ENCODE results near the gene CLEC19A. TPM values are rescaled to one million over a fixed set of nuclear protein-coding genes. Genes with fewer than 3 reads are reported as not detected.

The CLEC19A gene
- total and polyA plus RNA-seq, 8 donors, result 0.18 to 0.99 (median 0.49) TPM

DNA sequence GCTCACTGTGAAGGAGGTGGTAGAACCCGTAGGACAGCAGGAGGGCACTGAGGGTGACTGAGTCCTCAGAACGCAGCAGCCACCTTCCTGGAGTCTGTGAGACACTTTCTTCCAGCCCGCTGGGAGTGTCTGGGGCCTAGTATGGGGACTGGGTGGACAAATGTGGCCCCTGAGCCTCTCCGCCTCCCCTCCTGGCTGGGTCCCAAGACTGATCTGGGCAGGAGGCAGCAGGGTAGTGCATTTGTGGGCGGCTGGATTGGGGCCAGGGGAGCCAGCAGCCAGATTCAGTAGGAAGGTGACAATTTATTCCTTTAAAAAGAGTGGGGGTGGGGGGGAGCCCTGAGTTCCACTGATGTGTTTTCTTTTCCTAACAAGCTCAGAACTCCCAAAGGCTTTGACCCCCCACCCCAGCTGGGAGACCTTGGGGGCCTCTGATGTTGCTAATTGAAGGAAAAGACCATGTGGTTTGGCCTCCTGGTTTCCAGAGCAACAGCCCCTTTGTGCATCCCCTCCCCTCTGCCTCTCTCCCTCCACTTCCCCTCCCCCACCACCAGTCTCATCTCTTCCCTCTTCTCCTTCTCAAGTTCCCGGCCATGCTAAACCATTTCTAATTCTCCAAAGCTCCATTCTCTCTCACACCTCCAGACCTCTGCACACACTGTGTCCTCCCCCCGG lies 4.4 kb downstream of the CLEC19A start:
- no peak overlapping the region for H3K4me3 ChIP-seq
- no peak overlapping the region for H3K27ac ChIP-seq
- no peaks in the 10 kb centered on the region for H3K27me3 ChIP-seq
- H3K36me3 ChIP-seq, result no peaks in the 10 kb centered on the region
- H3K9me3 ChIP-seq, result no peaks in the 10 kb centered on the region
- TF ChIP-seq, protein P1, sequence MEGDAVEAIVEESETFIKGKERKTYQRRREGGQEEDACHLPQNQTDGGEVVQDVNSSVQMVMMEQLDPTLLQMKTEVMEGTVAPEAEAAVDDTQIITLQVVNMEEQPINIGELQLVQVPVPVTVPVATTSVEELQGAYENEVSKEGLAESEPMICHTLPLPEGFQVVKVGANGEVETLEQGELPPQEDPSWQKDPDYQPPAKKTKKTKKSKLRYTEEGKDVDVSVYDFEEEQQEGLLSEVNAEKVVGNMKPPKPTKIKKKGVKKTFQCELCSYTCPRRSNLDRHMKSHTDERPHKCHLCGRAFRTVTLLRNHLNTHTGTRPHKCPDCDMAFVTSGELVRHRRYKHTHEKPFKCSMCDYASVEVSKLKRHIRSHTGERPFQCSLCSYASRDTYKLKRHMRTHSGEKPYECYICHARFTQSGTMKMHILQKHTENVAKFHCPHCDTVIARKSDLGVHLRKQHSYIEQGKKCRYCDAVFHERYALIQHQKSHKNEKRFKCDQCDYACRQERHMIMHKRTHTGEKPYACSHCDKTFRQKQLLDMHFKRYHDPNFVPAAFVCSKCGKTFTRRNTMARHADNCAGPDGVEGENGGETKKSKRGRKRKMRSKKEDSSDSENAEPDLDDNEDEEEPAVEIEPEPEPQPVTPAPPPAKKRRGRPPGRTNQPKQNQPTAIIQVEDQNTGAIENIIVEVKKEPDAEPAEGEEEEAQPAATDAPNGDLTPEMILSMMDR (IDR thresholded peaks at IDR 0.05), result no peak
- DNase-seq (peak in 2 of 4 donors; percentile 8 to 39), ATAC-seq (no peak)
- intact Hi-C loops (cut with DNase I), result no loop called here
- H3K4me1 ChIP-seq, result no peaks in the 10 kb centered on the region

DNA sequence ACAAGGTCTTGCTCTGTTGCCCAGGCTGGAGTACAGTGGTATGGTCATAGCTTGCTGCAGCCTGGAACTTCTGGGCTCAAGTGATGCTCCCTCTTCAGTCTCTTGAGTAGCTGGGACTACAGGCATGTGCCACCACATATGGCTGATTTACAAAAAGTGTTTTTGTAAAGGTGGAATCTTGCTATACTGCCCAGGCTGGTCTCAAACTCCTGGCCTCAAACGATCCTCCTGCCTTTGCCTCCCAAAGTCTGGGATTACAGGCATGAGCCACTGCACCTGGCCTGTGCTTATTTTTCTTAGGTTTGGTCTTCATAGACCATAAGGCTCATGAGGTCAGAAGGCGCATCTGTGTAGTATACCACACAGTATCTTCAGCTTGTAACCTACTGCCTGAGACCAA lies 5.3 kb downstream of the CLEC19A start:
- TF ChIP-seq, protein P1 (IDR thresholded peaks at IDR 0.05), result no peak
- H3K9me3 ChIP-seq, result no peaks in the 10 kb centered on the region
- intact Hi-C loops (cut with DNase I), result no loop called here
- DNase-seq, result no peak
- no peaks in the 10 kb centered on the region for H3K27me3 ChIP-seq
- H3K4me1 ChIP-seq, result no peaks in the 10 kb centered on the region
- H3K4me3 ChIP-seq, result no peak overlapping the region
- H3K36me3 ChIP-seq, result no peaks in the 10 kb centered on the region
- H3K27ac ChIP-seq, result no peak overlapping the region
- no peak for ATAC-seq

DNA sequence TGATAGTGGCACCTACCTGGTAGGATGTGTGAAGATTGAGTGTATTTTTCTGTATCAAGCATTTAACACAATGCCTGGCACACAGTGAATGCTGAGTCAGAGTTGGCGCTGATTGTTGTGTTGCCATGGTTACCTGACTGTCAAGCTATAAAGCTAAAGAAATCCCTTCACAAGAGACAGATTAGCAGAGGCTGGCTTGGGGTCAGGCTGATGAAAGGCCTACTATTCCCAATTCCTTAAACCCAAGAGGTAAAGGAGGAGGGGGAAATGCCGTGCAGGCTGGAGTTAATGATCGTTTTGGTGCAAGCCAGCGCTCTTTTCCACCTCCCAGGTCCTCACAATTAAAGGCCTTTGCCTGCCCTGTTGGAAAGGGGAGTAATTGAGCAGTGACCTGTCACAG lies 5.9 kb downstream of the CLEC19A start:
- ATAC-seq, result no peak
- peak in 1 of 4 donors; percentile 39 for DNase-seq
- no peaks in the 10 kb centered on the region for H3K4me1 ChIP-seq
- H3K27ac ChIP-seq, result no peak overlapping the region
- no peaks in the 10 kb centered on the region for H3K9me3 ChIP-seq
- no peaks in the 10 kb centered on the region for H3K36me3 ChIP-seq
- H3K27me3 ChIP-seq, result no peaks in the 10 kb centered on the region
- intact Hi-C loops (cut with DNase I), result no loop called here
- TF ChIP-seq, protein P1 (IDR thresholded peaks at IDR 0.05), result no peak
- no peak overlapping the region for H3K4me3 ChIP-seq

DNA sequence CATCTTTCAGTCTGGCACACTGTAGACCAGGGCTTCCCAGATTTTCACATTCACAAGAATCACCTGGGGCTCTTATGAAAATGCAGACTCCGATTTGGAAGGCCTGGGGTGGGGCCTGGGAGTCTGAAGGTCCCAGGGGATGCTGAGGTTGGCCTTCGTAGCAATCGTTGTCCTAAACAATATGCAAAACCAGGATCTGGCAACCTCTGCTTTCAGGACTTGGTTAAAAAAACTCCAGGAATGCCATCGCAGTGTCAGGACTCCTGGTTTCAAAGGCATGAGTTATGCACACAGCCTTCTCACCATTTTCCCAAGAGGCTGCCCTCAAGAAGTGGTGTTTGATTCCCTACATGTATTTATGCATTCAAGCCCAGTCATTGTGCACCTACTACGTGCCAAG lies 6.7 kb downstream of the CLEC19A start:
- DNase-seq (no peak), ATAC-seq (no peak)
- H3K27me3 ChIP-seq, result no peaks in the 10 kb centered on the region
- H3K36me3 ChIP-seq, result no peaks in the 10 kb centered on the region
- TF ChIP-seq, protein P1 (IDR thresholded peaks at IDR 0.05), result no peak
- H3K4me3 ChIP-seq, result no peak overlapping the region
- no peak overlapping the region for H3K27ac ChIP-seq
- intact Hi-C loops (cut with DNase I), result no loop called here
- H3K4me1 ChIP-seq, result no peaks in the 10 kb centered on the region
- H3K9me3 ChIP-seq, result no peaks in the 10 kb centered on the region

DNA sequence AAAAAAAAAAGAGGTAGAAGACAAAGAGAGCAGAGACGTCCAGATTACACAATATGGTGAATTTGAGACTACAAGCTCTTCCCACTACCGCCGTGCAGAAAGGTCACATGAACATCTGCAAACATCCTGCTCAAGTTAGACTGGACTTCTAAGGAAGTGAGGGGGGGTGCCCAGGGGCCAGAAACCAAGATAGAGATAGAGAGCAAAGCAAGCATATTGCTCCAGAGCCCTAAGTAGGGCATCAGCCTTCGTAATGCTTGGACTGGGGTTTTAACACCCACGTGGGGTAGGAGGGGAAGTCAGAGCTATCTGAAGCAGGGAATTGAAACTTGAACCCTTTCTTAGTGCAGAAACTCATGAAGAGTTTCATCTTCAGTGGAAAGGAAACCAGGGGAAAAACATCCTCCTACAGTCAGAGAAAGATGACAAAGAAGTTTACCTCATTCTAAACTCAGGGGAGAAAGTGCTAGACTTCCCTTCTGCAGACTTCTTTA lies 8.7 kb downstream of the CLEC19A start:
- H3K9me3 ChIP-seq, result no peaks in the 10 kb centered on the region
- H3K27me3 ChIP-seq, result no peaks in the 10 kb centered on the region
- intact Hi-C loops (cut with DNase I), result no loop called here
- no peaks in the 10 kb centered on the region for H3K4me1 ChIP-seq
- DNase-seq (peak in 3 of 4 donors; percentile 11 to 74 (median 43)), ATAC-seq (peak; percentile 84)
- TF ChIP-seq, protein P1 (IDR thresholded peaks at IDR 0.05), result no peak
- H3K36me3 ChIP-seq, result no peaks in the 10 kb centered on the region
- no peak overlapping the region for H3K4me3 ChIP-seq
- no peak overlapping the region for H3K27ac ChIP-seq

All from left lung (tissue), 10 donors.